Measurements from ENCODE around the gene ZNF850.

Gene ZNF850

DNA sequence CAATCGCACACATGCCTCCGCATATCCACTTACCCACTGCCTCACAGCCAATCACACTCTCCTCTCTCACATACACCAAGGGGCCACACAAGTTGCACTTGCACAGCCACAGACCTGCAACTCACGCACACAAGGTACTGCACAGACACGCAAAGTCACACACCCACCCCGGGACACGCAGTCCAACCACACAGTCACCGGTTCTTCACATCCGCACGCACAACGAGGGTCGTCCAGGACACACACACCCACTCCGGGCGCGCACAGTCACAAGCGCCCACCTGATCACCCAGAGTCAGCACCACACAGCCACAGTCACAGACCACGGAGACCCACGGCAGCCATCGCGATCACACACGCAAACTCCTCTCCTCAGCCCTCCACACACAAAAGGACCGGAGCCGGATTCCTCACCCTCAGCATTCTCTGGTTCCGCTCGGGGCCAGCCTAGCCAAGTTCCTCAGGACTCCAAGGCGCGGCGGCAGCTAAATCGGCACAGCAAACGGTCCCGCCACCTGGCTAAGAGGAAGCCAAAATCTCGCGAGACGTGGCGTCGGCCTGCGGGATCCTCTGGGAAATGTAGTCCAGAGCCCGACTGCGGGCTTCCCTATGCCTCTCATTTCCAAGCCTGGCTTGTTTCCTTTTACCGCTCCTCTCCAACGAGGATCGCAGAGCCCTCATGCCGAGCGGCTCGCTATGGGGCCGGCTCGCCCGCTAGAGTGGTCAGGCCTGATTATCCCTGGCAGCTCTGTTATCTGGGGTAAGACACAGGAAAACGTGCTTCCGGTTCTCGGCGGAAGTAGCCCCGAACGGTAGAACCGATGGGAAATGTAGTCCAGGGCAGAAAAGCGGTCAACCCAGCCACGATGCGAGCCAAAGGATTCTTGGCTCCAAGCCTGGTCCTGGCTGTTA lies at the start of gene ZNF850:
Gene ZNF850 (minus strand): TSS at position 497 of the 912 bp plus-strand sequence. CDS start 10,201 bp downstream, outside the sequence.
- H3K36me3 ChIP-seq (ENCODE audit: control insufficient read depth in 2 of 2, insufficient read depth in 1 of 2, low read length in 2 of 2) = peaks cover 37 to 57% of the 10 kb centered on the region in 2 experiments; a peak in 2 of 3 replicates
- H3K4me3 ChIP-seq (ENCODE audit: low read depth, low read length) = peak within 1 kb of the TSS; percentile 53
- H3K4me1 ChIP-seq (ENCODE audit: control insufficient read depth, insufficient read depth, low read length) = no peaks in the 10 kb centered on the region
- CTCF ChIA-PET = interaction anchor here (0.7 kb wide), 1 partner anchor 102 kb away, joined by 3 read pairs; no protein-coding TSS in a partner anchor
- peak within 1 kb of the TSS; percentile 84 for H3K27ac ChIP-seq (ENCODE audit: extremely low read depth, low read depth, low read length)
- peaks cover 16% of the 10 kb centered on the region for H3K9me3 ChIP-seq (ENCODE audit: control insufficient read depth, insufficient read depth, low read depth, low read length)
- POLR2A ChIA-PET = interaction anchor here (0.8 to 2.4 kb wide), 16 partner anchors 9 to 903 kb away, joined by 3 to 14 read pairs (median 5); partner anchors contain the start of genes POLR2I, TBCB, ZNF260 and ZNF345
- TF ChIP-seq GLIS2 (tag by site-specific recombination; IDR thresholded peaks at IDR 0.05) (peak; percentile 63; the same call in 1 of the 2 replicates), ZNF146 (tag by site-specific recombination; IDR thresholded peaks at IDR 0.05) (peak; percentile 45; the same call in 1 of the 2 replicates), ZNF138 (tag by site-specific recombination; IDR thresholded peaks at IDR 0.05; ENCODE audit: borderline replicate concordance) (no peak), ZNF521 (tag by site-specific recombination; IDR thresholded peaks at IDR 0.05) (no peak), KLF7 (tag by site-specific recombination; IDR thresholded peaks at IDR 0.05; ENCODE audit: borderline replicate concordance) (peak; percentile 59; the same call in 1 of the 2 replicates), ZNF202 (tag by site-specific recombination; IDR thresholded peaks at IDR 0.05; ENCODE audit: borderline replicate concordance) (no peak), ZNF571 (tag by site-specific recombination; IDR thresholded peaks at IDR 0.05) (no peak), ZNF777 (tag by site-specific recombination; IDR thresholded peaks at IDR 0.05; ENCODE audit: borderline replicate concordance) (peak; percentile 74), ZNF830 (tag by site-specific recombination; IDR thresholded peaks at IDR 0.05; ENCODE audit: low read depth) (no peak), ZNF354C (tag by site-specific recombination; IDR thresholded peaks at IDR 0.05; ENCODE audit: borderline replicate concordance, low read depth) (peak; percentile 78; the same call in 1 of the 2 replicates), KLF9 (tag by site-specific recombination; IDR thresholded peaks at IDR 0.05; ENCODE audit: low read depth) (peak; percentile 94), ZFP41 (tag by site-specific recombination; IDR thresholded peaks at IDR 0.05; ENCODE audit: borderline replicate concordance) (no peak), ZNF133 (tag by site-specific recombination; IDR thresholded peaks at IDR 0.05) (peak; percentile 81)
- TF ChIP-seq, protein P1, sequence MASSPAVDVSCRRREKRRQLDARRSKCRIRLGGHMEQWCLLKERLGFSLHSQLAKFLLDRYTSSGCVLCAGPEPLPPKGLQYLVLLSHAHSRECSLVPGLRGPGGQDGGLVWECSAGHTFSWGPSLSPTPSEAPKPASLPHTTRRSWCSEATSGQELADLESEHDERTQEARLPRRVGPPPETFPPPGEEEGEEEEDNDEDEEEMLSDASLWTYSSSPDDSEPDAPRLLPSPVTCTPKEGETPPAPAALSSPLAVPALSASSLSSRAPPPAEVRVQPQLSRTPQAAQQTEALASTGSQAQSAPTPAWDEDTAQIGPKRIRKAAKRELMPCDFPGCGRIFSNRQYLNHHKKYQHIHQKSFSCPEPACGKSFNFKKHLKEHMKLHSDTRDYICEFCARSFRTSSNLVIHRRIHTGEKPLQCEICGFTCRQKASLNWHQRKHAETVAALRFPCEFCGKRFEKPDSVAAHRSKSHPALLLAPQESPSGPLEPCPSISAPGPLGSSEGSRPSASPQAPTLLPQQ (tag by site-specific recombination; IDR thresholded peaks at IDR 0.05) = peak; percentile 58; the same call in 1 of the 2 replicates
- TF ChIP-seq, protein P2, sequence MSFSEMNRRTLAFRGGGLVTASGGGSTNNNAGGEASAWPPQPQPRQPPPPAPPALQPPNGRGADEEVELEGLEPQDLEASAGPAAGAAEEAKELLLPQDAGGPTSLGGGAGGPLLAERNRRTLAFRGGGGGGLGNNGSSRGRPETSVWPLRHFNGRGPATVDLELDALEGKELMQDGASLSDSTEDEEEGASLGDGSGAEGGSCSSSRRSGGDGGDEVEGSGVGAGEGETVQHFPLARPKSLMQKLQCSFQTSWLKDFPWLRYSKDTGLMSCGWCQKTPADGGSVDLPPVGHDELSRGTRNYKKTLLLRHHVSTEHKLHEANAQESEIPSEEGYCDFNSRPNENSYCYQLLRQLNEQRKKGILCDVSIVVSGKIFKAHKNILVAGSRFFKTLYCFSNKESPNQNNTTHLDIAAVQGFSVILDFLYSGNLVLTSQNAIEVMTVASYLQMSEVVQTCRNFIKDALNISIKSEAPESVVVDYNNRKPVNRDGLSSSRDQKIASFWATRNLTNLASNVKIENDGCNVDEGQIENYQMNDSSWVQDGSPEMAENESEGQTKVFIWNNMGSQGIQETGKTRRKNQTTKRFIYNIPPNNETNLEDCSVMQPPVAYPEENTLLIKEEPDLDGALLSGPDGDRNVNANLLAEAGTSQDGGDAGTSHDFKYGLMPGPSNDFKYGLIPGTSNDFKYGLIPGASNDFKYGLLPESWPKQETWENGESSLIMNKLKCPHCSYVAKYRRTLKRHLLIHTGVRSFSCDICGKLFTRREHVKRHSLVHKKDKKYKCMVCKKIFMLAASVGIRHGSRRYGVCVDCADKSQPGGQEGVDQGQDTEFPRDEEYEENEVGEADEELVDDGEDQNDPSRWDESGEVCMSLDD (tag by site-specific recombination; IDR thresholded peaks at IDR 0.05) = no peak
- TF ChIP-seq, protein P3, sequence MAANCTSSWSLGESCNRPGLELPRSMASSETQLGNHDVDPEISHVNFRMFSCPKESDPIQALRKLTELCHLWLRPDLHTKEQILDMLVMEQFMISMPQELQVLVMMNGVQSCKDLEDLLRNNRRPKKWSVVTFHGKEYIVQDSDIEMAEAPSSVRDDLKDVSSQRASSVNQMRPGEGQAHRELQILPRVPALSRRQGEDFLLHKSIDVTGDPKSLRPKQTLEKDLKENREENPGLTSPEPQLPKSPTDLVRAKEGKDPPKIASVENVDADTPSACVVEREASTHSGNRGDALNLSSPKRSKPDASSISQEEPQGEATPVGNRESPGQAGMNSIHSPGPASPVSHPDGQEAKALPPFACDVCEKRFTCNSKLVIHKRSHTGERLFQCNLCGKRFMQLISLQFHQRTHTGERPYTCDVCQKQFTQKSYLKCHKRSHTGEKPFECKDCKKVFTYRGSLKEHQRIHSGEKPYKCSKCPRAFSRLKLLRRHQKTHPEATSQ (tag by site-specific recombination; IDR thresholded peaks at IDR 0.05) = peak; percentile 98
- TF ChIP-seq, protein P4, sequence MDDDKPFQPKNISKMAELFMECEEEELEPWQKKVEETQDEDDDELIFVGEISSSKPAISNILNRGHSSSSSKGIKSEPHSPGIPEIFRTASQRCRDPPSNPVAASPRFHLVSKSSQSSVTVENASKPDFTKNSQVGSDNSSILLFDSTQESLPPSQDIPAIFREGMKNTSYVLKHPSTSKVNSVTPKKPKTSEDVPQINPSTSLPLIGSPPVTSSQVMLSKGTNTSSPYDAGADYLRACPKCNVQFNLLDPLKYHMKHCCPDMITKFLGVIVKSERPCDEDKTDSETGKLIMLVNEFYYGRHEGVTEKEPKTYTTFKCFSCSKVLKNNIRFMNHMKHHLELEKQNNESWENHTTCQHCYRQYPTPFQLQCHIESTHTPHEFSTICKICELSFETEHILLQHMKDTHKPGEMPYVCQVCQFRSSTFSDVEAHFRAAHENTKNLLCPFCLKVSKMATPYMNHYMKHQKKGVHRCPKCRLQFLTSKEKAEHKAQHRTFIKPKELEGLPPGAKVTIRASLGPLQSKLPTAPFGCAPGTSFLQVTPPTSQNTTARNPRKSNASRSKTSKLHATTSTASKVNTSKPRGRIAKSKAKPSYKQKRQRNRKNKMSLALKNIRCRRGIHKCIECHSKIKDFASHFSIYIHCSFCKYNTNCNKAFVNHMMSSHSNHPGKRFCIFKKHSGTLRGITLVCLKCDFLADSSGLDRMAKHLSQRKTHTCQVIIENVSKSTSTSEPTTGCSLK (tag by site-specific recombination; IDR thresholded peaks at IDR 0.05) = 0 out of 2 replicates have a peak, but pooled peaks have one; percentile 59
- TF ChIP-seq, protein P5, sequence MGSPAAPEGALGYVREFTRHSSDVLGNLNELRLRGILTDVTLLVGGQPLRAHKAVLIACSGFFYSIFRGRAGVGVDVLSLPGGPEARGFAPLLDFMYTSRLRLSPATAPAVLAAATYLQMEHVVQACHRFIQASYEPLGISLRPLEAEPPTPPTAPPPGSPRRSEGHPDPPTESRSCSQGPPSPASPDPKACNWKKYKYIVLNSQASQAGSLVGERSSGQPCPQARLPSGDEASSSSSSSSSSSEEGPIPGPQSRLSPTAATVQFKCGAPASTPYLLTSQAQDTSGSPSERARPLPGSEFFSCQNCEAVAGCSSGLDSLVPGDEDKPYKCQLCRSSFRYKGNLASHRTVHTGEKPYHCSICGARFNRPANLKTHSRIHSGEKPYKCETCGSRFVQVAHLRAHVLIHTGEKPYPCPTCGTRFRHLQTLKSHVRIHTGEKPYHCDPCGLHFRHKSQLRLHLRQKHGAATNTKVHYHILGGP (tag by site-specific recombination; IDR thresholded peaks at IDR 0.05) = no peak
- TF ChIP-seq, protein P6, sequence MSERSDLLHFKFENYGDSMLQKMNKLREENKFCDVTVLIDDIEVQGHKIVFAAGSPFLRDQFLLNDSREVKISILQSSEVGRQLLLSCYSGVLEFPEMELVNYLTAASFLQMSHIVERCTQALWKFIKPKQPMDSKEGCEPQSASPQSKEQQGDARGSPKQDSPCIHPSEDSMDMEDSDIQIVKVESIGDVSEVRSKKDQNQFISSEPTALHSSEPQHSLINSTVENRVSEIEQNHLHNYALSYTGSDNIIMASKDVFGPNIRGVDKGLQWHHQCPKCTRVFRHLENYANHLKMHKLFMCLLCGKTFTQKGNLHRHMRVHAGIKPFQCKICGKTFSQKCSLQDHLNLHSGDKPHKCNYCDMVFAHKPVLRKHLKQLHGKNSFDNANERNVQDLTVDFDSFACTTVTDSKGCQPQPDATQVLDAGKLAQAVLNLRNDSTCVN (tag by site-specific recombination; optimal IDR thresholded peaks at IDR 0.05) = peak; percentile 86
- TF ChIP-seq, protein P7, sequence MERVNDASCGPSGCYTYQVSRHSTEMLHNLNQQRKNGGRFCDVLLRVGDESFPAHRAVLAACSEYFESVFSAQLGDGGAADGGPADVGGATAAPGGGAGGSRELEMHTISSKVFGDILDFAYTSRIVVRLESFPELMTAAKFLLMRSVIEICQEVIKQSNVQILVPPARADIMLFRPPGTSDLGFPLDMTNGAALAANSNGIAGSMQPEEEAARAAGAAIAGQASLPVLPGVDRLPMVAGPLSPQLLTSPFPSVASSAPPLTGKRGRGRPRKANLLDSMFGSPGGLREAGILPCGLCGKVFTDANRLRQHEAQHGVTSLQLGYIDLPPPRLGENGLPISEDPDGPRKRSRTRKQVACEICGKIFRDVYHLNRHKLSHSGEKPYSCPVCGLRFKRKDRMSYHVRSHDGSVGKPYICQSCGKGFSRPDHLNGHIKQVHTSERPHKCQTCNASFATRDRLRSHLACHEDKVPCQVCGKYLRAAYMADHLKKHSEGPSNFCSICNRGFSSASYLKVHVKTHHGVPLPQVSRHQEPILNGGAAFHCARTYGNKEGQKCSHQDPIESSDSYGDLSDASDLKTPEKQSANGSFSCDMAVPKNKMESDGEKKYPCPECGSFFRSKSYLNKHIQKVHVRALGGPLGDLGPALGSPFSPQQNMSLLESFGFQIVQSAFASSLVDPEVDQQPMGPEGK (tag by site-specific recombination; IDR thresholded peaks at IDR 0.05) = peak; percentile 60

Measured in HEK293 (cell line).